Muscle of leg (tissue), 11 donors: ENCODE measurements around the gene BICRAL. TPM values are rescaled to one million over a fixed set of nuclear protein-coding genes. Genes with fewer than 3 reads are reported as not detected.

ENCODE experiments used
- DNase-seq: peaks from one replicate; pipeline ENCODE4 v3.0.0; 2013
- H3K27ac ChIP-seq: one replicate; pipeline ENCODE4 v1.5.1; 2013; ENCODE audit warnings: mild to moderate bottlenecking, low read length, control low read depth
- H3K27me3 ChIP-seq: one replicate; pipeline ENCODE4 v1.6.1; 2013; ENCODE audit warnings: low read length; ENCODE audit not compliant: control insufficient read depth, insufficient read depth
- H3K36me3 ChIP-seq: one replicate; pipeline ENCODE4 v1.6.1; 2013; ENCODE audit warnings: low read length; ENCODE audit not compliant: control insufficient read depth, insufficient read depth
- H3K4me1 ChIP-seq: one replicate; pipeline ENCODE4 v1.6.1; 2013; ENCODE audit warnings: low read length; ENCODE audit not compliant: control insufficient read depth, insufficient read depth
- H3K4me3 ChIP-seq: one replicate; pipeline ENCODE4 v1.5.1; 2013; ENCODE audit warnings: low read length, control low read depth
- H3K9me3 ChIP-seq: replicated peaks from 2 replicates; pipeline ENCODE4 v1.6.1; 2013; ENCODE audit warnings: low read depth, low read length; ENCODE audit not compliant: control insufficient read depth
- WGBS: methylation state at CpG from one replicate; pipeline ENCODE4 v1.1.5; 2013; ENCODE audit warnings: missing lambda C conversion rate; ENCODE audit not compliant: insufficient coverage; 5-methylcytosine and 5-hydroxymethylcytosine counted together
- polyA plus RNA-seq, 8 donors: library from polyadenylated mRNA; unstranded; fragments of 120-200 nt; gene quantifications; one replicate each; pipeline versions ENCODE4 v1.2.1 to v1.2.3, GENCODE V29; 2013; ENCODE audit warnings: inconsistent platforms in 1 of 8, low replicate concordance in 1 of 8; ENCODE audit not compliant: insufficient read length in 8 of 8, insufficient read depth in 1 of 8
- total RNA-seq: library from RNA; stranded (reverse); fragments of 120-200 nt; gene quantifications from one replicate; pipeline ENCODE4 v1.2.4, GENCODE V29; 2013

The BICRAL gene
- total and polyA plus RNA-seq, 9 donors = 8.1 to 12.8 (median 10.6) TPM

DNA sequence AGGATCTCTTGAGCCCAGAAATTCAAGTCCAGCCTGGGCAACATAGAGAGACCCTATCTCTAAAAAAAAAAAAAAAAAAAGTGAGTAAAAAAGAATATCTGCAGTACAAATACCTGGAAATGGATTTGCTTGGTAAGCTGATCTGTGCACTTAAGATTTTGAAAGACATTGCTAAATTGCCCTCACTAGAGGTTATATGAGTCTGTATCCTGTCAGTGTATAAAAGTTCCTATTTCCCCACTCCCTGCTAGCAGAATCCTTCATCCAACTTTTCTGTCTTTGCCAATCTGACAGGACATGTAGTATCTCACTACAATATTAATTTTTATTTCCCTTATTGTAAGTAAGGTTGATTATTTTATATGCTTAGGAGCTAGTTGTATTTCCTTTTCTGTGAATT is 36.1 kb downstream of the BICRAL start:
- Histone ChIP-seq H3K4me3 (no peak overlapping the region), H3K4me1 (peaks cover 18% of the 10 kb centered on the region), H3K9me3 (no peaks in the 10 kb centered on the region), H3K27ac (no peak overlapping the region), H3K36me3 (peaks cover 2% of the 10 kb centered on the region), H3K27me3 (no peaks in the 10 kb centered on the region)
- DNase-seq = no peak

DNA sequence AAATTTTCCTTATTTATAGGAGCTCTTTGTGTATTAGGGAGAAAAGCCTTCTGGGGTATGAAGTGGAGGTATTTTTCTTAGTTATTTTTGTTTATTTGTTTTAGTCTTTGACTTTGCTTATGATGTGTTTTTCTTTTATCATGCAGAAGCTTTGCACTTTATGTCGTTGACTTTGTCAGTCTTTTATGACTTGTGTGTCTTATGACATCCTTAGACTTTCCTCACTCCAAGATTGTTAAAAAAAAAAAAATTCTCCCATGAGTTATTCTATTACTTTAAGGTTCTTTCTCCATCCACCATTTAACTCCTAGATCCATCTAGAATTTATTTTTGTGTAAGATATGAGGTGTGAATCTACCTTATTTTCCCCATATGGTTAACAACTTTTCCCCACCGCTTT is 36.6 kb downstream of the BICRAL start:
- Histone ChIP-seq H3K27ac (no peak overlapping the region), H3K4me1 (peaks cover 18% of the 10 kb centered on the region), H3K27me3 (no peaks in the 10 kb centered on the region), H3K4me3 (no peak overlapping the region), H3K9me3 (no peaks in the 10 kb centered on the region), H3K36me3 (peaks cover 6% of the 10 kb centered on the region)
- DNase-seq = no peak
- no CpG with 5 or more reads among the region's 2 CpGs for WGBS

DNA sequence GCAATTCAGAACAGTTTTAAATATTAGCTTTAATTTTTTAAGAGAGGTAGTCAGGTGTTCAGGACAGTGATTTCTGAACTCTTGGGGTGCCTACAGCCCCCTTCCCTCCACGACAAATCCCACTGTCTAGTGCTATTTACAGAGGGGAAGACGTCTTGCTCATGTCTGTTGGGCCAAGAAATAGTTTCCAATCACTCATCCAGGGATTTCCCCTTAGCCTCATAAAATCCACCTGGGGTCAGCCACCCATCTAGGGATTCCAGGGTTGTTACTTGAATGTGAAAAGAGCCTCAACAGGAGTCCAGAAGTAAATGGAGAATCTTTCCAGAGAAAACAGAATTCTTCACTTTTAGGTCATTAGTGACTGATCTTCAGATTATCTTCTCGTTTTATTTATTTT is 37.0 kb downstream of the BICRAL start:
- no peak overlapping the region for H3K4me3 ChIP-seq
- peak; percentile 10 for DNase-seq
- no CpG with 5 or more reads among the region's 3 CpGs for WGBS
- peaks cover 10% of the 10 kb centered on the region for H3K36me3 ChIP-seq
- H3K4me1 ChIP-seq = peaks cover 18% of the 10 kb centered on the region
- no peaks in the 10 kb centered on the region for H3K27me3 ChIP-seq
- no peaks in the 10 kb centered on the region for H3K9me3 ChIP-seq
- H3K27ac ChIP-seq = no peak overlapping the region

DNA sequence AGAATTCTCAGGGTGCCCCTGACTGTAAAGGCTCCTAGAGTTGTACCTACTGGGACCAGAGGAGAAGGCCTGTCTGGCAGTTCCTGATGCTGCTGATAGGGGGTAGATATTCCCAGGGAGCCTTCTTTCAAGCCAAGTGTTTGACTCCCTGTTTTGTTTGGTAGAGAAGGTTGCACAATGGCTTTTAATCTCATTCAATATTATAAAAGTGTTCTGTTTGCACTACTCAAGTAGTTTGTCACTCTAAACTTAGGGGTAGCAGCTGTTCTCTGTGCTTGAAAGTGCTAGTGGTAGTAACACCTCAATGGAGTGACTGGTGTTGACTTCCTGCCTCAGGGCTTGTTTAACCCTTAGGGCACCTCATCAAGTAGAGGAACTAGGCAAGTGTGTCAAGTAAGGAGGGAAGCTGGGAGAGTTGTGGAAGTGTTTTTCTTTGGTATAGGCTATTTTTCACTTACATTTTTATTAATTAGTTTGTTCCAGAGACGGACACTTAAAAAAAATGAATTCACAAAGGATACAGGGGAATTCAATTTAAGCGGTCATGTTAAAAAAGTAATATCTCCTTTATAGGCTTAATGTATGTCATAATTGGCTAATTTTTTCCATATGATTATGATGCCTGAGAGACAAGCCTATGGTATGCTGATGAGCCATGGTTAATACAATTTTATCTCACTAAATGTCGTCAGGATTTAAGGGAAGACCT is 38.1 kb downstream of the BICRAL start:
- DNase-seq = peak; percentile 17
- Histone ChIP-seq H3K4me3 (no peak overlapping the region), H3K27ac (peak overlapping the region; percentile 94), H3K27me3 (no peaks in the 10 kb centered on the region), H3K36me3 (peaks cover 14% of the 10 kb centered on the region), H3K4me1 (peaks cover 18% of the 10 kb centered on the region), H3K9me3 (no peaks in the 10 kb centered on the region)
- 80% methylated on average over 1 of the region's 3 CpGs for WGBS

DNA sequence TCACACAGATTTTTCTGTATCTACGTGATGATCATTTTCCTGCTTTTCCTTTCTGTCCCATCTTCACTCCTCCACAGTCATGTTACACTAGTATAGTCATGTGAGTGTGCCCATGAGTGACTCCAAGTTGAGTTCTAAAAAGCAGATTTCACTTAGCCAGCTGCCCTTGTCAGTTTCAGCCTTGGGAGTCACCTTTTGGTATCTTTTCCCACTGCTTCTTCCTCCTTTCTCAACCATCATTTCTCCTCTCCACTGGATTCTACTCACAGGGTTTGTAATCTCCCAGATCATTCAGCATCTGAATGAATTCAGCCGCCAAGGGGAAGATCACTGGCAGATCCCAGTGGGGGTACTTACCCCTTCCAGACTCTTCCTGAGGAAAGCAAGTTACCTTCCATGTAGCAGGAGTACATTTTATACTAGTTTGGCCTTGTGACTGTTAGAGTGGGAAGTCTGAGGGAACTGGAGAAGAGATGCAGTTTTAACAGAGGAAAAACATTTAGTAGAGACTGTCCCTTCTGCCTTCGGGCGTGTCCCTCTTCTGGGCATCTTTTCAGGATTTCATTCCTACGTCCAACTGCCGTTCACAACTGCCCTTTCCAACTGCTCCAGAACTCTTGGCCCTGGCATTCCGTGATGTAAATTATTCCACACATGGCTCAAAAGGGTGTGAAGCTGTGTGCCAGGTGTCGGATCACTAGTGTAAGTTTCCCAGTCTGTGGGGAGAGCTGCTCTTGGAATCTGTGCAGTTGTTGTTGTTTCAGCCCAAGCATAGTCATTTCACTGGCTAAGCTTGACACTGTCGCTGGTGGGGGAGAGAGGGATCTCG is 38.9 kb downstream of the BICRAL start:
- H3K36me3 ChIP-seq = peaks cover 14% of the 10 kb centered on the region
- no peaks in the 10 kb centered on the region for H3K27me3 ChIP-seq
- peak; percentile 93 for DNase-seq
- H3K4me3 ChIP-seq = peak overlapping the region; percentile 20
- WGBS = 31% methylated on average over 5 of the region's 10 CpGs
- H3K27ac ChIP-seq = peak overlapping the region; percentile 94
- no peaks in the 10 kb centered on the region for H3K9me3 ChIP-seq
- H3K4me1 ChIP-seq = peaks cover 18% of the 10 kb centered on the region

DNA sequence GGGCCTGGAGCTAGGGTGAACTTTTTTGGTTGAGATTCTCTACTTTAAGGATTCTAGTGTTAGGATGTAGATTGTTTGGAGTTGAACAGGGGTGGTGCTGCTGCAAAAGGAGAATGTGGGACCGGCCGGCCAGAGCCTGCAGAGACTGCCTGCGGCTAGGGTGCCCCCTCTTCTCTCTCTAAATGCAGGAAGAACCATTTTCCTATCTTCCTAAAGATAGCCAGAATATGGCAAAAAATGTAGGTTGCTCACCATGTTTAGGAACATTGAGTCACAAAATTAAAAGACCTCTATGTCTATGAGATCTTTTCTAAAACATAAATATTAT is 39.5 kb downstream of the BICRAL start:
- H3K36me3 ChIP-seq = peaks cover 14% of the 10 kb centered on the region
- H3K4me3 ChIP-seq = peak overlapping the region; percentile 20
- H3K9me3 ChIP-seq = no peaks in the 10 kb centered on the region
- H3K4me1 ChIP-seq = peaks cover 18% of the 10 kb centered on the region
- DNase-seq = no peak
- peak overlapping the region; percentile 94 for H3K27ac ChIP-seq
- no CpG with 5 or more reads among the region's 3 CpGs for WGBS
- no peaks in the 10 kb centered on the region for H3K27me3 ChIP-seq

DNA sequence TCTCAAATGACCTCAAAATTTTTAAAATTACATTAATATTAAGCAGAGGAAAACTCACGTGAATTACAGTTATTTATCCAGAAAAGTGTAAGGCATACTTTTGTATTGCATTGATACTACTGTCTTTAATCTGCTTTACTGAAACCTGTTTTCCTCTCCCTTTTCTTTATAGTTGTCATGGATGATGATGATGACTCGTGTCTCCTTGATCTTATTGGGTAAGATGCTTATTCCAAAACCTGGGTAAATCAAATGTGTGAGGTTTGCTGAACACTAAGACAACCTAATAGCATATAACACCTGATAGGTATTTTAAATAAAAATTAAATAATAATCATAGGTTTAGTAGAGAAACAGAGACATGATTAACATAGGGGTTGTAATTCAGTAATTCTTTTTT is 40.0 kb downstream of the BICRAL start:
- H3K9me3 ChIP-seq = no peaks in the 10 kb centered on the region
- WGBS = no CpG with 5 or more reads among the region's 2 CpGs
- peak overlapping the region; percentile 94 for H3K27ac ChIP-seq
- peaks cover 18% of the 10 kb centered on the region for H3K4me1 ChIP-seq
- no peaks in the 10 kb centered on the region for H3K27me3 ChIP-seq
- H3K4me3 ChIP-seq = no peak overlapping the region
- H3K36me3 ChIP-seq = peaks cover 17% of the 10 kb centered on the region
- no peak for DNase-seq

DNA sequence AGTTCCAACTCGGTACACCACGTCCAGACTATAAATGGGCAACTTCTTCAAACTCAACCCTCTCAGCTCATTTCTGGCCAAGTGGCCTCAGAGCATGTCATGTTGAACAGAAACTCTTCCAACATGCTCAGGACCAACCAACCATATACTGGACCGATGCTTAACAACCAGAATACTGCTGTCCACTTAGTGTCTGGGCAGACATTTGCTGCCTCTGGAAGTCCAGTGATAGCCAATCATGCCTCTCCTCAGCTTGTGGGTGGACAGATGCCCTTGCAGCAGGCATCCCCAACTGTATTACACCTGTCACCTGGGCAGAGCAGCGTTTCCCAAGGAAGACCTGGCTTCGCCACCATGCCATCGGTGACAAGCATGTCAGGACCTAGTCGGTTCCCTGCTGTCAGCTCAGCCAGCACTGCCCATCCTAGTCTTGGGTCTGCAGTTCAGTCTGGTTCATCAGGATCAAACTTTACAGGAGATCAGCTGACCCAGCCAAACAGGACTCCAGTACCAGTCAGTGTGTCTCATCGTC is 47.8 kb downstream of the BICRAL start:
- H3K27ac ChIP-seq = no peak overlapping the region

DNA sequence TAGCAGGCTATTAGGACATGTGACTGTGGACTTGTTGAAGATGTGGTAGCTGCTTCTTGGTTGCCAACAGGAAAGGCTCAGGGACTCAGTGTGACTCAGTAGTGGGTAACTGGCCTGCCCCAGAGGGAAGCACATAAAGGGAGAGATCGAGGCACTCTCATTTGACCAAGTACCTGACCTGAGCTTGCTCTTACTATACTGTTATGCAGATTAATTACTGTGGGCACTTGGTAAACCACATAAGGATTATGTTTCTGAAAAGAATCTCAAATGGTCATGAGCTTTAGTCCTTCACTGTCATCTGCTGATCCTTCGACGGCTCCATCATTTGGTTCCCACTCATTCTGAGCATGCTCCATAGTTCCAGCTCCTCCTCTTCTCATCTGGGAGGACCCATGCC is 49.4 kb downstream of the BICRAL start:
- H3K27ac ChIP-seq = no peak overlapping the region
- no peaks in the 10 kb centered on the region for H3K4me1 ChIP-seq
- peaks cover 33% of the 10 kb centered on the region for H3K36me3 ChIP-seq

More for the DNA sequence above, 47.8 kb downstream of the BICRAL start:
- H3K27me3 ChIP-seq = no peaks in the 10 kb centered on the region
- H3K4me3 ChIP-seq = no peak overlapping the region
- no peaks in the 10 kb centered on the region for H3K4me1 ChIP-seq
- WGBS = 98% methylated on average over 7 of the region's 8 CpGs
- DNase-seq = no peak
- no peaks in the 10 kb centered on the region for H3K9me3 ChIP-seq
- peaks cover 33% of the 10 kb centered on the region for H3K36me3 ChIP-seq

DNA sequence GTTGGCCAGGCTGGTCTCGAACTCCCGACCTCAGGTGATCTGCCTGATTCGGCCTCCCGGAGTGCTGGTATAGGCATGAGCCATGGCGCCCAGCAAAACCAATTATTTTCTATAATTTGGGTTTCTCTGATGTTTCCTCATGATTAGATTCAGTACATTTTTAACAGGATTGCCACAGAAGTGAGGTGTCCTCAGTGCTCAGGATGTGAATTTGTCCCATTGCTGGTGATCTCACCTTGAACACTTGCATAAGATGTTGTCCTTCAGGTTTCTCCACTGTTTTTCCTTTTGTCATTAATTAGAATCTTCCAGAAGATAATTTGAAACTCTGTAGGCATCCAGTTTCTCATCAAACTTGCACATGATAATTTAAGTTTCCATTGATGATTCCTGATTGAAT is 52.2 kb downstream of the BICRAL start:
- no peaks in the 10 kb centered on the region for H3K27me3 ChIP-seq
- no peak overlapping the region for H3K4me3 ChIP-seq
- H3K36me3 ChIP-seq = peaks cover 19% of the 10 kb centered on the region
- no peak overlapping the region for H3K27ac ChIP-seq
- no peaks in the 10 kb centered on the region for H3K4me1 ChIP-seq
- no peaks in the 10 kb centered on the region for H3K9me3 ChIP-seq
- DNase-seq = no peak
- WGBS = 100% methylated on average over 2 of the region's 5 CpGs

More for the DNA sequence above, 49.4 kb downstream of the BICRAL start:
- Histone ChIP-seq H3K4me3 (no peak overlapping the region), H3K27me3 (no peaks in the 10 kb centered on the region), H3K9me3 (no peaks in the 10 kb centered on the region)
- no peak for DNase-seq
- 87% methylated on average over 2 of the region's 3 CpGs for WGBS
